HCT116 (cell line): ENCODE results near the gene WDR62.

Source experiments
- CEBPB ChIP-seq: IDR thresholded peaks from 2 replicates; pipeline ENCODE4 v1.6.1; 2012; ENCODE audit warnings: low read depth
- EGR1 ChIP-seq: IDR thresholded peaks from 2 replicates; pipeline ENCODE4 v1.6.1; 2012; ENCODE audit warnings: low read depth
- EZH2 ChIP-seq: fragments of 200-600 bp; sonication (generic); IDR thresholded peaks from 2 replicates; pipeline ENCODE4 v1.6.1; 2017; ENCODE audit warnings: antibody characterized with exemption, mixed run types
- EZH2phosphoT487 ChIP-seq: fragments of 200-600 bp; IDR thresholded peaks from 2 replicates; pipeline ENCODE4 v1.6.1; 2018; ENCODE audit warnings: antibody characterized with exemption, borderline replicate concordance
- POLR2A ChIP-seq: IDR thresholded peaks from 2 replicates; pipeline ENCODE4 v1.7.0; 2011; ENCODE audit warnings: borderline replicate concordance; ENCODE audit not compliant: insufficient read depth, insufficient read length; ENCODE audit errors: extremely low read depth
- POLR2AphosphoS5 ChIP-seq: IDR thresholded peaks from 2 replicates; pipeline ENCODE4 v1.6.1; 2011; ENCODE audit warnings: mild to moderate bottlenecking, low read depth, low read length, moderate library complexity
- RAD21 ChIP-seq: IDR thresholded peaks from 2 replicates; pipeline ENCODE4 v1.6.1; 2012; ENCODE audit warnings: low read depth, mild to moderate bottlenecking
- SP1 ChIP-seq: IDR thresholded peaks from 2 replicates; pipeline ENCODE4 v1.6.1; 2012; ENCODE audit warnings: low read depth
- TCF7L2 ChIP-seq: IDR thresholded peaks from 2 replicates; pipeline ENCODE4 v1.7.0; 2011; ENCODE audit warnings: borderline replicate concordance, inconsistent platforms; ENCODE audit not compliant: insufficient read depth, insufficient read length; ENCODE audit errors: extremely low read depth
- YY1 ChIP-seq: IDR thresholded peaks from 2 replicates; pipeline ENCODE4 v1.6.1; 2011; ENCODE audit warnings: low read length, low read depth, moderate library complexity, mild to moderate bottlenecking; ENCODE audit not compliant: insufficient replicate concordance; ENCODE audit errors: extremely low read depth
- ZNF274 ChIP-seq: fragments of 200-500 bp; sonication (Bioruptor generic); IDR thresholded peaks from 2 replicates; pipeline ENCODE4 v1.6.1; 2014; ENCODE audit warnings: mild to moderate bottlenecking, low read depth, low read length, inconsistent platforms
- TF ChIP-seq, protein P1 (sequence below), 3 experiments: fragments of 200-600 bp in 1 of 3; sonication (generic) in 1 of 3; IDR thresholded peaks in 2 of 3; conservative IDR thresholded peaks in 1 of 3; 2 replicates each; pipeline ENCODE4 v1.5.1; 2012 to 2017; ENCODE audit warnings: low read depth in 2 of 3, low read length in 2 of 3, antibody characterized with exemption in 1 of 3, borderline replicate concordance in 1 of 3, control low read depth in 1 of 3, mild to moderate bottlenecking in 1 of 3, mixed read lengths in 1 of 3, mixed run types in 1 of 3, moderate library complexity in 1 of 3; ENCODE audit not compliant: insufficient read depth in 1 of 3
- TF ChIP-seq, protein P2 (sequence below): IDR thresholded peaks from 2 replicates; pipeline ENCODE4 v1.6.1; 2012
- TF ChIP-seq, protein P3 (sequence below): IDR thresholded peaks from 2 replicates; pipeline ENCODE4 v1.6.1; 2011; ENCODE audit warnings: mild to moderate bottlenecking, low read length, moderate library complexity; ENCODE audit not compliant: insufficient replicate concordance; ENCODE audit errors: extremely low read depth

DNA sequence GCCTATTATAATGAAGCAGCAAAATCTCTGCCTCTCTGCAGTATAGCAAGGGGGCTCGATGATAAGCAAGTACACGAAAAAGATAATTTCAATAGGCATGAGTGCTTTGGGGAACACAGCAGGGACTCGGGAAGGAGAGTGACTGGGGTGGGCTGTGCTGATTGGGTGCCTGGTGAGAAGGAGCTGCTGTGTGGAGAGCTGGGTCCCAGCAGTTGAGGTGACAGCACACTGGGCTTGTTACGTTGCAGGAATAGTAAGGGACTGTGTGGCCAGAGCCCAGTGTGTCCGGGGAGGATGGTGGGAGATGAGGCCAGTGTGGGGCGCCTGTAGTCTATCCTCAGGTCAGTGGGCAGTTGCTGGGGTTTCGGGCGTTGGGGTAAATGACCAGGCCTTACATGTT lies 17.4 kb downstream of the WDR62 start:
- TF ChIP-seq, protein P1, sequence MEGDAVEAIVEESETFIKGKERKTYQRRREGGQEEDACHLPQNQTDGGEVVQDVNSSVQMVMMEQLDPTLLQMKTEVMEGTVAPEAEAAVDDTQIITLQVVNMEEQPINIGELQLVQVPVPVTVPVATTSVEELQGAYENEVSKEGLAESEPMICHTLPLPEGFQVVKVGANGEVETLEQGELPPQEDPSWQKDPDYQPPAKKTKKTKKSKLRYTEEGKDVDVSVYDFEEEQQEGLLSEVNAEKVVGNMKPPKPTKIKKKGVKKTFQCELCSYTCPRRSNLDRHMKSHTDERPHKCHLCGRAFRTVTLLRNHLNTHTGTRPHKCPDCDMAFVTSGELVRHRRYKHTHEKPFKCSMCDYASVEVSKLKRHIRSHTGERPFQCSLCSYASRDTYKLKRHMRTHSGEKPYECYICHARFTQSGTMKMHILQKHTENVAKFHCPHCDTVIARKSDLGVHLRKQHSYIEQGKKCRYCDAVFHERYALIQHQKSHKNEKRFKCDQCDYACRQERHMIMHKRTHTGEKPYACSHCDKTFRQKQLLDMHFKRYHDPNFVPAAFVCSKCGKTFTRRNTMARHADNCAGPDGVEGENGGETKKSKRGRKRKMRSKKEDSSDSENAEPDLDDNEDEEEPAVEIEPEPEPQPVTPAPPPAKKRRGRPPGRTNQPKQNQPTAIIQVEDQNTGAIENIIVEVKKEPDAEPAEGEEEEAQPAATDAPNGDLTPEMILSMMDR (IDR thresholded peaks at IDR 0.05 in 2 of 3, conservative IDR thresholded peaks at IDR 0.05 in 1 of 3; ENCODE audit: borderline replicate concordance in 1 of 3, insufficient read depth in 1 of 3, low read depth in 2 of 3, low read length in 2 of 3), result no peak
- TF ChIP-seq POLR2A (no peak), EZH2 (no peak), EZH2phosphoT487 (no peak), RAD21 (no peak), ZNF274 (no peak), YY1 (no peak), TCF7L2 (no peak), POLR2AphosphoS5 (no peak), SP1 (no peak), EGR1 (no peak), CEBPB (no peak)
- TF ChIP-seq, protein P2, sequence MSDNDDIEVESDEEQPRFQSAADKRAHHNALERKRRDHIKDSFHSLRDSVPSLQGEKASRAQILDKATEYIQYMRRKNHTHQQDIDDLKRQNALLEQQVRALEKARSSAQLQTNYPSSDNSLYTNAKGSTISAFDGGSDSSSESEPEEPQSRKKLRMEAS, result no peak
- TF ChIP-seq, protein P3, sequence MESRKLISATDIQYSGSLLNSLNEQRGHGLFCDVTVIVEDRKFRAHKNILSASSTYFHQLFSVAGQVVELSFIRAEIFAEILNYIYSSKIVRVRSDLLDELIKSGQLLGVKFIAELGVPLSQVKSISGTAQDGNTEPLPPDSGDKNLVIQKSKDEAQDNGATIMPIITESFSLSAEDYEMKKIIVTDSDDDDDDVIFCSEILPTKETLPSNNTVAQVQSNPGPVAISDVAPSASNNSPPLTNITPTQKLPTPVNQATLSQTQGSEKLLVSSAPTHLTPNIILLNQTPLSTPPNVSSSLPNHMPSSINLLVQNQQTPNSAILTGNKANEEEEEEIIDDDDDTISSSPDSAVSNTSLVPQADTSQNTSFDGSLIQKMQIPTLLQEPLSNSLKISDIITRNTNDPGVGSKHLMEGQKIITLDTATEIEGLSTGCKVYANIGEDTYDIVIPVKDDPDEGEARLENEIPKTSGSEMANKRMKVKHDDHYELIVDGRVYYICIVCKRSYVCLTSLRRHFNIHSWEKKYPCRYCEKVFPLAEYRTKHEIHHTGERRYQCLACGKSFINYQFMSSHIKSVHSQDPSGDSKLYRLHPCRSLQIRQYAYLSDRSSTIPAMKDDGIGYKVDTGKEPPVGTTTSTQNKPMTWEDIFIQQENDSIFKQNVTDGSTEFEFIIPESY, result no peak
